IPS-18c (cell line): ENCODE measurements around the gene ZNF831.

ENCODE experiments used
- H3K4me3 ChIP-seq: 2 replicates; pipeline ENCODE4 v1.7.0; 2013; ENCODE audit warnings: low read depth, mild to moderate bottlenecking, low read length, moderate library complexity; ENCODE audit not compliant: insufficient read depth
- H3K9me3 ChIP-seq: one replicate; pipeline ENCODE4 v1.6.1; 2013; ENCODE audit warnings: mild to moderate bottlenecking, low read length, moderate library complexity; ENCODE audit not compliant: control insufficient read depth, insufficient read depth

Gene ZNF831

GRCh38 chr20:59136027-59136426 lies 27.6 kb upstream of the ZNF831 start:
- Histone ChIP-seq H3K4me3 (no peak overlapping the region), H3K9me3 (peaks cover 4% of the 10 kb centered on the region)

- Histone ChIP-seq H3K9me3 (peaks cover 9% of the 10 kb centered on the region), H3K4me3 (no peak overlapping the region)
Measured at GRCh38 chr20:59137532-59137931, 26.1 kb upstream of the ZNF831 start.

GRCh38 chr20:59138114-59138748 lies 25.4 kb upstream of the ZNF831 start:
- no peak overlapping the region for H3K4me3 ChIP-seq

GRCh38 chr20:59139998-59140397 lies 23.6 kb upstream of the ZNF831 start:
- H3K9me3 ChIP-seq: peaks cover 11% of the 10 kb centered on the region
- no peak overlapping the region for H3K4me3 ChIP-seq

More at GRCh38 chr20:59138114-59138748, 25.4 kb upstream of the ZNF831 start:
- peaks cover 9% of the 10 kb centered on the region for H3K9me3 ChIP-seq

- peaks cover 11% of the 10 kb centered on the region for H3K9me3 ChIP-seq
- no peak overlapping the region for H3K4me3 ChIP-seq
Measured at GRCh38 chr20:59141818-59142581, 21.6 kb upstream of the ZNF831 start.

- H3K4me3 ChIP-seq: no peak overlapping the region
- H3K9me3 ChIP-seq: peaks cover 8% of the 10 kb centered on the region
Measured at GRCh38 chr20:59143326-59143725, 20.3 kb upstream of the ZNF831 start.

- Histone ChIP-seq H3K4me3 (no peak overlapping the region), H3K9me3 (peaks cover 7% of the 10 kb centered on the region)
Measured at GRCh38 chr20:59144179-59144830, 19.3 kb upstream of the ZNF831 start.

- Histone ChIP-seq H3K9me3 (peaks cover 7% of the 10 kb centered on the region), H3K4me3 (no peak overlapping the region)
Measured at GRCh38 chr20:59144831-59145196, 18.8 kb upstream of the ZNF831 start.

GRCh38 chr20:59145247-59145923 lies 18.2 kb upstream of the ZNF831 start:
- H3K9me3 ChIP-seq: peaks cover 7% of the 10 kb centered on the region

GRCh38 chr20:59145924-59146779 lies 17.5 kb upstream of the ZNF831 start:
- H3K4me3 ChIP-seq: no peak overlapping the region
- H3K9me3 ChIP-seq: peaks cover 7% of the 10 kb centered on the region

More at GRCh38 chr20:59145247-59145923, 18.2 kb upstream of the ZNF831 start:
- no peak overlapping the region for H3K4me3 ChIP-seq

- Histone ChIP-seq H3K9me3 (peaks cover 5% of the 10 kb centered on the region), H3K4me3 (no peak overlapping the region)
Measured at GRCh38 chr20:59146780-59147565, 16.6 kb upstream of the ZNF831 start.

- H3K4me3 ChIP-seq: no peak overlapping the region
- peaks cover 3% of the 10 kb centered on the region for H3K9me3 ChIP-seq
Measured at GRCh38 chr20:59147586-59147985, 16.0 kb upstream of the ZNF831 start.

GRCh38 chr20:59148701-59149493 lies 14.7 kb upstream of the ZNF831 start:
- no peak overlapping the region for H3K4me3 ChIP-seq
- peaks cover 4% of the 10 kb centered on the region for H3K9me3 ChIP-seq

GRCh38 chr20:59149678-59150504 lies 13.7 kb upstream of the ZNF831 start:
- peaks cover 2% of the 10 kb centered on the region for H3K9me3 ChIP-seq
- H3K4me3 ChIP-seq: no peak overlapping the region

- H3K4me3 ChIP-seq: no peak overlapping the region
- H3K9me3 ChIP-seq: peaks cover 2% of the 10 kb centered on the region
Measured at GRCh38 chr20:59150821-59151251, 12.8 kb upstream of the ZNF831 start.
